ENCODE results near the gene URM1. TPM values are rescaled to one million over a fixed set of nuclear protein-coding genes. Genes with fewer than 3 reads are reported as not detected.

Gene URM1
- total RNA-seq, 1 experiment from 2014 or later = 77.5 TPM

- H3K9me3 ChIP-seq (replicated peaks) = no peaks in the 10 kb centered on the region
- no peak overlapping the region for H3K4me3 ChIP-seq
- no peaks in the 10 kb centered on the region for H3K4me1 ChIP-seq
- DNase-seq = no peak
- H3K27me3 ChIP-seq = no peaks in the 10 kb centered on the region
- H3K36me3 ChIP-seq = peaks cover 39% of the 10 kb centered on the region
- H3K27ac ChIP-seq = no peak overlapping the region
Observed at GRCh38 chr9:128389395-128390149, 18.4 kb downstream of the URM1 start.

- Histone ChIP-seq H3K9me3 (replicated peaks) (no peaks in the 10 kb centered on the region), H3K4me3 (no peak overlapping the region), H3K4me1 (no peaks in the 10 kb centered on the region), H3K27ac (no peak overlapping the region), H3K36me3 (peaks cover 38% of the 10 kb centered on the region), H3K27me3 (no peaks in the 10 kb centered on the region)
- DNase-seq = no peak
Observed at GRCh38 chr9:128390150-128390812, 19.1 kb downstream of the URM1 start.

- no peaks in the 10 kb centered on the region for H3K4me1 ChIP-seq
- H3K27ac ChIP-seq = no peak overlapping the region
- no peaks in the 10 kb centered on the region for H3K27me3 ChIP-seq
- no peak overlapping the region for H3K4me3 ChIP-seq
- peaks cover 38% of the 10 kb centered on the region for H3K36me3 ChIP-seq
- no peaks in the 10 kb centered on the region for H3K9me3 ChIP-seq (replicated peaks)
- DNase-seq = no peak
Observed at GRCh38 chr9:128390813-128391711, 19.9 kb downstream of the URM1 start.

GRCh38 chr9:128391956-128392301 is 20.8 kb downstream of the URM1 start:
- Histone ChIP-seq H3K27me3 (no peaks in the 10 kb centered on the region), H3K4me1 (no peaks in the 10 kb centered on the region), H3K9me3 (replicated peaks) (no peaks in the 10 kb centered on the region), H3K27ac (no peak overlapping the region), H3K36me3 (peaks cover 38% of the 10 kb centered on the region), H3K4me3 (no peak overlapping the region)
- DNase-seq = no peak

GRCh38 chr9:128392302-128393144 is 21.3 kb downstream of the URM1 start:
- Histone ChIP-seq H3K27me3 (no peaks in the 10 kb centered on the region), H3K27ac (no peak overlapping the region), H3K4me3 (no peak overlapping the region), H3K9me3 (replicated peaks) (no peaks in the 10 kb centered on the region), H3K36me3 (peaks cover 37% of the 10 kb centered on the region), H3K4me1 (no peaks in the 10 kb centered on the region)
- DNase-seq = no peak

- Histone ChIP-seq H3K36me3 (peaks cover 30% of the 10 kb centered on the region), H3K4me1 (no peaks in the 10 kb centered on the region), H3K27ac (no peak overlapping the region), H3K4me3 (no peak overlapping the region), H3K27me3 (no peaks in the 10 kb centered on the region), H3K9me3 (replicated peaks) (no peaks in the 10 kb centered on the region)
- no peak for DNase-seq
Observed at GRCh38 chr9:128393145-128393775, 22.1 kb downstream of the URM1 start.

- Histone ChIP-seq H3K27me3 (no peaks in the 10 kb centered on the region), H3K9me3 (replicated peaks) (no peaks in the 10 kb centered on the region), H3K4me1 (no peaks in the 10 kb centered on the region), H3K36me3 (peaks cover 25% of the 10 kb centered on the region), H3K4me3 (no peak overlapping the region), H3K27ac (no peak overlapping the region)
- DNase-seq = no peak
Observed at GRCh38 chr9:128393970-128394369, 22.8 kb downstream of the URM1 start.

- Histone ChIP-seq H3K36me3 (peaks cover 19% of the 10 kb centered on the region), H3K27ac (no peak overlapping the region), H3K4me3 (no peak overlapping the region), H3K9me3 (replicated peaks) (no peaks in the 10 kb centered on the region), H3K27me3 (no peaks in the 10 kb centered on the region), H3K4me1 (peaks cover 1% of the 10 kb centered on the region; the same call in 1 of the 2 replicates)
- no peak for DNase-seq
Observed at GRCh38 chr9:128394379-128395168, 23.4 kb downstream of the URM1 start.

- H3K4me1 ChIP-seq = peaks cover 8% of the 10 kb centered on the region; the same call in 1 of the 2 replicates
- H3K27ac ChIP-seq = no peak overlapping the region
- H3K9me3 ChIP-seq (replicated peaks) = no peaks in the 10 kb centered on the region
- H3K27me3 ChIP-seq = no peaks in the 10 kb centered on the region
- no peak for DNase-seq
- H3K4me3 ChIP-seq = no peak overlapping the region
- peaks cover 5% of the 10 kb centered on the region; the same call in 1 of the 2 replicates for H3K36me3 ChIP-seq
Observed at GRCh38 chr9:128396970-128397613, 25.9 kb downstream of the URM1 start.

GRCh38 chr9:128397831-128398230 is 26.7 kb downstream of the URM1 start:
- Histone ChIP-seq H3K27ac (no peak overlapping the region), H3K4me3 (no peak overlapping the region), H3K4me1 (peaks cover 8% of the 10 kb centered on the region; the same call in 1 of the 2 replicates), H3K9me3 (replicated peaks) (no peaks in the 10 kb centered on the region), H3K36me3 (no peaks in the 10 kb centered on the region), H3K27me3 (no peaks in the 10 kb centered on the region)
- DNase-seq = no peak

- Histone ChIP-seq H3K4me1 (peaks cover 8% of the 10 kb centered on the region; the same call in 1 of the 2 replicates), H3K9me3 (replicated peaks) (no peaks in the 10 kb centered on the region), H3K27ac (no peak overlapping the region), H3K4me3 (no peak overlapping the region), H3K36me3 (no peaks in the 10 kb centered on the region), H3K27me3 (no peaks in the 10 kb centered on the region)
- DNase-seq = peak; percentile 60 to 72
Observed at GRCh38 chr9:128399861-128400260, 28.7 kb downstream of the URM1 start.

GRCh38 chr9:128404560-128404959 is 33.4 kb downstream of the URM1 start:
- H3K4me3 ChIP-seq = no peak overlapping the region
- no peaks in the 10 kb centered on the region for H3K9me3 ChIP-seq (replicated peaks)
- H3K27ac ChIP-seq = no peak overlapping the region
- H3K36me3 ChIP-seq = no peaks in the 10 kb centered on the region
- H3K4me1 ChIP-seq = peaks cover 17% of the 10 kb centered on the region
- peaks cover 4% of the 10 kb centered on the region; the same call in 1 of the 2 replicates for H3K27me3 ChIP-seq
- DNase-seq = no peak

Measured in SJCRH30 (cell line).